Measurements from ENCODE around the gene SON.

DNA sequence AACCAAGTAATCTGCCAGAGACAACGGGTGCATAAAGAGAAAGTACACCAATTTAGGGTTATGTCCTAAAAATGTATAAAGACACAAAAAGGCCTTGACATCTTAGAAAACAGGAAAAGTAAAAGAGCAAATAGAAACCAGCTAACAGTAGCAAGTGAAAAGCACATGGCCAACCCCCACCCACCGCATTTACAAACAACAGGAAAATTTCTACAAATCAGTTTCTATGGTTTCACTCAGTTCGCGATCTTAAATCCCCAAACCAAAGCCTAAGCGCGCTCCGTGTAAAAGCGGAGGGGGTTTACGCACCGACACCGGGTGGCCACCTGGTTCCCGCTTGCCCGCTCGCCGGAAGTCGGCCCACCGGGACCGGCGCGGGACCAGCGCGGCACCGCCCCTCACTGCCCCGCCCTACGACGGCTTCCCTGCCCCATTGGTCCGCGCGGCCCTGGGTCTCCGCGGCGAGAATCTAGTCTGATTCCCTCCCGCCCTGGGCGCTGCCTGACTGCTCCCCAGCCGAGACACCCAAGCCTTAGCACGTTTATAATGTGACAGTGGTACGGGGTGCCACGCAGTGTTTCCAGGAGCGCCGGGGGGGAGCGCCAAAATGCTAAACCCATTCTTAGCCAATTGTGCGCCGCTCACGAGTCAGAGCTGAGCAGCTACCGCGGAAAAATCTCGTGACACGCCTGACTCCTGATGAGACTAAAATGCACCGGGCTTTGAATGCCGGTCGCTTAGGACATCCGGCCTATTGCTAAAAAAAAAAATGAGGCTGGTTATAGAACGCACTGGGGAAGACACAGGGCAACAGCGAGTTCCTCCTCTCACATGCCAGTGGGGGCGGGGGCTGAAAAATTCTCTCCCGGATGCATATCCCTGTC is 840 bp upstream of the SON start, which contains the start of gene GART:
- peak; percentile 71 for TF ChIP-seq ZNF335 (CRISPR knock-in tag; IDR thresholded peaks at IDR 0.05)
- TF ChIP-seq MAZ (IDR thresholded peaks at IDR 0.05; ENCODE audit: borderline replicate concordance, low read depth, low read length), result no peak; the same call in 1 of the 2 replicates
- peak; percentile 18; the same call in 1 of the 2 replicates for TF ChIP-seq MAZ (CRISPR knock-in tag; IDR thresholded peaks at IDR 0.05; ENCODE audit: low read depth)
- TF ChIP-seq POLR2A (IDR thresholded peaks at IDR 0.05; ENCODE audit: insufficient read depth in 1 of 2, low read depth in 2 of 2, low read length in 2 of 2), result peak; percentile 50 to 81
- TF ChIP-seq, protein P1, sequence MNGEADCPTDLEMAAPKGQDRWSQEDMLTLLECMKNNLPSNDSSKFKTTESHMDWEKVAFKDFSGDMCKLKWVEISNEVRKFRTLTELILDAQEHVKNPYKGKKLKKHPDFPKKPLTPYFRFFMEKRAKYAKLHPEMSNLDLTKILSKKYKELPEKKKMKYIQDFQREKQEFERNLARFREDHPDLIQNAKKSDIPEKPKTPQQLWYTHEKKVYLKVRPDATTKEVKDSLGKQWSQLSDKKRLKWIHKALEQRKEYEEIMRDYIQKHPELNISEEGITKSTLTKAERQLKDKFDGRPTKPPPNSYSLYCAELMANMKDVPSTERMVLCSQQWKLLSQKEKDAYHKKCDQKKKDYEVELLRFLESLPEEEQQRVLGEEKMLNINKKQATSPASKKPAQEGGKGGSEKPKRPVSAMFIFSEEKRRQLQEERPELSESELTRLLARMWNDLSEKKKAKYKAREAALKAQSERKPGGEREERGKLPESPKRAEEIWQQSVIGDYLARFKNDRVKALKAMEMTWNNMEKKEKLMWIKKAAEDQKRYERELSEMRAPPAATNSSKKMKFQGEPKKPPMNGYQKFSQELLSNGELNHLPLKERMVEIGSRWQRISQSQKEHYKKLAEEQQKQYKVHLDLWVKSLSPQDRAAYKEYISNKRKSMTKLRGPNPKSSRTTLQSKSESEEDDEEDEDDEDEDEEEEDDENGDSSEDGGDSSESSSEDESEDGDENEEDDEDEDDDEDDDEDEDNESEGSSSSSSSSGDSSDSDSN (CRISPR knock-in tag; IDR thresholded peaks at IDR 0.05), result no peak; the same call in 1 of the 2 replicates
- no peak for TF ChIP-seq ZFP36 (IDR thresholded peaks at IDR 0.05; ENCODE audit: borderline replicate concordance, low read depth, low read length, partially characterized antibody)
- TF ChIP-seq, protein P2, sequence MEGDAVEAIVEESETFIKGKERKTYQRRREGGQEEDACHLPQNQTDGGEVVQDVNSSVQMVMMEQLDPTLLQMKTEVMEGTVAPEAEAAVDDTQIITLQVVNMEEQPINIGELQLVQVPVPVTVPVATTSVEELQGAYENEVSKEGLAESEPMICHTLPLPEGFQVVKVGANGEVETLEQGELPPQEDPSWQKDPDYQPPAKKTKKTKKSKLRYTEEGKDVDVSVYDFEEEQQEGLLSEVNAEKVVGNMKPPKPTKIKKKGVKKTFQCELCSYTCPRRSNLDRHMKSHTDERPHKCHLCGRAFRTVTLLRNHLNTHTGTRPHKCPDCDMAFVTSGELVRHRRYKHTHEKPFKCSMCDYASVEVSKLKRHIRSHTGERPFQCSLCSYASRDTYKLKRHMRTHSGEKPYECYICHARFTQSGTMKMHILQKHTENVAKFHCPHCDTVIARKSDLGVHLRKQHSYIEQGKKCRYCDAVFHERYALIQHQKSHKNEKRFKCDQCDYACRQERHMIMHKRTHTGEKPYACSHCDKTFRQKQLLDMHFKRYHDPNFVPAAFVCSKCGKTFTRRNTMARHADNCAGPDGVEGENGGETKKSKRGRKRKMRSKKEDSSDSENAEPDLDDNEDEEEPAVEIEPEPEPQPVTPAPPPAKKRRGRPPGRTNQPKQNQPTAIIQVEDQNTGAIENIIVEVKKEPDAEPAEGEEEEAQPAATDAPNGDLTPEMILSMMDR (CRISPR knock-in tag; IDR thresholded peaks at IDR 0.05), result no peak
- TF ChIP-seq STAG1 (CRISPR knock-in tag; IDR thresholded peaks at IDR 0.05), result no peak
- TF ChIP-seq CBX5 (CRISPR knock-in tag; IDR thresholded peaks at IDR 0.05; ENCODE audit: borderline replicate concordance), result no peak; the same call in 1 of the 2 replicates
- TF ChIP-seq BCL6 (CRISPR knock-in tag; IDR thresholded peaks at IDR 0.05), result peak; percentile 26; the same call in 1 of the 2 replicates
- peak in 1 of 2 experiments; percentile 16; a peak in 1 of 4 replicates for TF ChIP-seq EP300 (IDR thresholded peaks at IDR 0.05; ENCODE audit: low read depth in 2 of 2, low read length in 2 of 2)
- no peak for TF ChIP-seq EP300 (CRISPR knock-in tag; IDR thresholded peaks at IDR 0.05; ENCODE audit: borderline replicate concordance)
- no peak for TF ChIP-seq ZBTB21 (CRISPR knock-in tag; IDR thresholded peaks at IDR 0.05)
- peak; percentile 38 for TF ChIP-seq ASH2L (IDR thresholded peaks at IDR 0.05; ENCODE audit: insufficient read length, low read depth, low read length)
- TF ChIP-seq POLR2AphosphoS5 (IDR thresholded peaks at IDR 0.05; ENCODE audit: low read depth, low read length), result peak; percentile 72
- TF ChIP-seq SYNCRIP (IDR thresholded peaks at IDR 0.05; ENCODE audit: insufficient read depth, low read depth, low read length), result no peak

All from HepG2 (cell line).